ENCODE data around the gene SET. TPM values are rescaled to one million over a fixed set of nuclear protein-coding genes. Genes with fewer than 3 reads are reported as not detected.

SET gene
- total and polyA plus RNA-seq, 2 of the 13 experiments (the other 11 are each of a cell fraction or from before 2014, with no cell fraction given): 94.2 to 611 TPM

- TF ChIP-seq REST (IDR thresholded peaks at IDR 0.05; ENCODE audit: borderline replicate concordance in 1 of 2, low read depth in 1 of 2, low read length in 2 of 2): no peak
- no peak for TF ChIP-seq PBX3 (CRISPR knock-in tag; IDR thresholded peaks at IDR 0.05; ENCODE audit: borderline replicate concordance)
- peak in 1 of 2 experiments; percentile 43; a peak in 1 of 4 replicates for TF ChIP-seq POLR2A (IDR thresholded peaks at IDR 0.05; ENCODE audit: insufficient read depth in 1 of 2, low read depth in 2 of 2, low read length in 2 of 2)
- TF ChIP-seq NCOR1 (IDR thresholded peaks at IDR 0.05; ENCODE audit: borderline replicate concordance, low read length): no peak
- no peak for TF ChIP-seq EZH2 (conservative IDR thresholded peaks at IDR 0.05; ENCODE audit: low read depth, low read length)
- TF ChIP-seq ZNF234 (CRISPR knock-in tag; conservative IDR thresholded peaks at IDR 0.05): peak; percentile 60; the same call in 1 of the 2 replicates
- TF ChIP-seq HOXA5 (CRISPR knock-in tag; IDR thresholded peaks at IDR 0.05): no peak
- TF ChIP-seq RBFOX2 (IDR thresholded peaks at IDR 0.05; ENCODE audit: low read depth, low read length): peak; percentile 79
- TF ChIP-seq ZFY (CRISPR knock-in tag; IDR thresholded peaks at IDR 0.05): peak; percentile 79
- TF ChIP-seq ZNF160 (CRISPR knock-in tag; IDR thresholded peaks at IDR 0.05): no peak
- TF ChIP-seq ZBTB7A (CRISPR knock-in tag; IDR thresholded peaks at IDR 0.05): no peak
- TF ChIP-seq, protein P1, sequence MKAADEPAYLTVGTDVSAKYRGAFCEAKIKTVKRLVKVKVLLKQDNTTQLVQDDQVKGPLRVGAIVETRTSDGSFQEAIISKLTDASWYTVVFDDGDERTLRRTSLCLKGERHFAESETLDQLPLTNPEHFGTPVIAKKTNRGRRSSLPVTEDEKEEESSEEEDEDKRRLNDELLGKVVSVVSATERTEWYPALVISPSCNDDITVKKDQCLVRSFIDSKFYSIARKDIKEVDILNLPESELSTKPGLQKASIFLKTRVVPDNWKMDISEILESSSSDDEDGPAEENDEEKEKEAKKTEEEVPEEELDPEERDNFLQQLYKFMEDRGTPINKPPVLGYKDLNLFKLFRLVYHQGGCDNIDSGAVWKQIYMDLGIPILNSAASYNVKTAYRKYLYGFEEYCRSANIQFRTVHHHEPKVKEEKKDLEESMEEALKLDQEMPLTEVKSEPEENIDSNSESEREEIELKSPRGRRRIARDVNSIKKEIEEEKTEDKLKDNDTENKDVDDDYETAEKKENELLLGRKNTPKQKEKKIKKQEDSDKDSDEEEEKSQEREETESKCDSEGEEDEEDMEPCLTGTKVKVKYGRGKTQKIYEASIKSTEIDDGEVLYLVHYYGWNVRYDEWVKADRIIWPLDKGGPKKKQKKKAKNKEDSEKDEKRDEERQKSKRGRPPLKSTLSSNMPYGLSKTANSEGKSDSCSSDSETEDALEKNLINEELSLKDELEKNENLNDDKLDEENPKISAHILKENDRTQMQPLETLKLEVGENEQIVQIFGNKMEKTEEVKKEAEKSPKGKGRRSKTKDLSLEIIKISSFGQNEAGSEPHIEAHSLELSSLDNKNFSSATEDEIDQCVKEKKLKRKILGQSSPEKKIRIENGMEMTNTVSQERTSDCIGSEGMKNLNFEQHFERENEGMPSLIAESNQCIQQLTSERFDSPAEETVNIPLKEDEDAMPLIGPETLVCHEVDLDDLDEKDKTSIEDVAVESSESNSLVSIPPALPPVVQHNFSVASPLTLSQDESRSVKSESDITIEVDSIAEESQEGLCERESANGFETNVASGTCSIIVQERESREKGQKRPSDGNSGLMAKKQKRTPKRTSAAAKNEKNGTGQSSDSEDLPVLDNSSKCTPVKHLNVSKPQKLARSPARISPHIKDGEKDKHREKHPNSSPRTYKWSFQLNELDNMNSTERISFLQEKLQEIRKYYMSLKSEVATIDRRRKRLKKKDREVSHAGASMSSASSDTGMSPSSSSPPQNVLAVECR (CRISPR knock-in tag; IDR thresholded peaks at IDR 0.05; ENCODE audit: borderline replicate concordance): peak; percentile 81
- TF ChIP-seq ETV5 (CRISPR knock-in tag; IDR thresholded peaks at IDR 0.05; ENCODE audit: borderline replicate concordance): no peak
- TF ChIP-seq TCF12 (IDR thresholded peaks at IDR 0.05): no peak
- peak; percentile 42; the same call in 1 of the 2 replicates for TF ChIP-seq TCF12 (CRISPR knock-in tag; IDR thresholded peaks at IDR 0.05)
- peak; percentile 87 for TF ChIP-seq KDM2A (CRISPR knock-in tag; IDR thresholded peaks at IDR 0.05; ENCODE audit: borderline replicate concordance, low read depth)
- TF ChIP-seq E2F1 (CRISPR knock-in tag; IDR thresholded peaks at IDR 0.05): peak; percentile 67; the same call in 1 of the 2 replicates
- peak; percentile 63; the same call in 1 of the 2 replicates for TF ChIP-seq ZNF563 (CRISPR knock-in tag; IDR thresholded peaks at IDR 0.05)
- TF ChIP-seq SOX5 (CRISPR knock-in tag; IDR thresholded peaks at IDR 0.05; ENCODE audit: borderline replicate concordance): no peak
Observed at GRCh38 chr9:128702445-128702948, 13.5 kb downstream of the SET start, which contains the start of gene PKN3 (continued).
